ENCODE measurements around the gene DUOX2.
A peak's percentile ranks its signal among the peaks of the same experiment; 100 is the strongest.

Gene DUOX2

GRCh38 chr15:45118996-45119395 is 5.0 kb upstream of the DUOX2 start:
- no peak overlapping the region for H3K4me3 ChIP-seq (ENCODE audit: low read length)
- DNase-seq (ENCODE audit: low read depth), result no peak
- no peak for TF ChIP-seq CTCF (IDR thresholded peaks at IDR 0.05; ENCODE audit: insufficient read depth, low read depth, low read length, missing control alignments)

- peak; percentile 91 for DNase-seq (ENCODE audit: low read depth)
- TF ChIP-seq CTCF (IDR thresholded peaks at IDR 0.05; ENCODE audit: insufficient read depth, low read depth, low read length, missing control alignments), result peak; percentile 100
- no peak overlapping the region for H3K4me3 ChIP-seq (ENCODE audit: low read length)
These were observed 4.2 kb upstream of the DUOX2 start for GRCh38 chr15:45118131-45118588.

- no peak for TF ChIP-seq CTCF (IDR thresholded peaks at IDR 0.05; ENCODE audit: insufficient read depth, low read depth, low read length, missing control alignments)
These were observed 3.5 kb upstream of the DUOX2 start for GRCh38 chr15:45117308-45118130.

GRCh38 chr15:45116482-45117307 is 2.7 kb upstream of the DUOX2 start:
- DNase-seq (ENCODE audit: low read depth), result no peak

More at GRCh38 chr15:45117308-45118130, 3.5 kb upstream of the DUOX2 start:
- H3K4me3 ChIP-seq (ENCODE audit: low read length), result no peak overlapping the region
- no peak for DNase-seq (ENCODE audit: low read depth)

GRCh38 chr15:45116006-45116481 is 2.1 kb upstream of the DUOX2 start:
- DNase-seq (ENCODE audit: low read depth), result no peak
- no peak for TF ChIP-seq CTCF (IDR thresholded peaks at IDR 0.05; ENCODE audit: insufficient read depth, low read depth, low read length, missing control alignments)
- no peak overlapping the region for H3K4me3 ChIP-seq (ENCODE audit: low read length)

More at GRCh38 chr15:45116482-45117307, 2.7 kb upstream of the DUOX2 start:
- H3K4me3 ChIP-seq (ENCODE audit: low read length), result no peak overlapping the region
- TF ChIP-seq CTCF (IDR thresholded peaks at IDR 0.05; ENCODE audit: insufficient read depth, low read depth, low read length, missing control alignments), result no peak

- TF ChIP-seq CTCF (IDR thresholded peaks at IDR 0.05; ENCODE audit: insufficient read depth, low read depth, low read length, missing control alignments), result no peak
- DNase-seq (ENCODE audit: low read depth), result no peak
- no peak overlapping the region for H3K4me3 ChIP-seq (ENCODE audit: low read length)
These were observed 1.4 kb upstream of the DUOX2 start for GRCh38 chr15:45115312-45115820.
